LoVo (cell line): ENCODE measurements around the gene SPACA4.
"Not testable (repeated sequence)": the region's sequence is repeated elsewhere in the genome, so short reads cannot be mapped to it uniquely, and the experiment has no call there.

Source experiments
- DNase-seq: peaks from one replicate; pipeline ENCODE4 v3.0.0-alpha.2; 2016; ENCODE audit warnings: low spot score

The SPACA4 gene

GRCh38 chr19:48606463-48607358 is at the start of gene SPACA4:
TSS of gene SPACA4 (plus strand) at chr19:48606742. CDS start at chr19:48606979, 237 bp downstream.
- DNase-seq: no peak

GRCh38 chr19:48556825-48557224 is 49.7 kb upstream of the SPACA4 start:
- no peak for DNase-seq

GRCh38 chr19:48558018-48558684 is 48.4 kb upstream of the SPACA4 start:
- peak; percentile 97 for DNase-seq

GRCh38 chr19:48560095-48560530 is 46.4 kb upstream of the SPACA4 start:
- DNase-seq: no peak

GRCh38 chr19:48561412-48561811 is 45.1 kb upstream of the SPACA4 start:
- DNase-seq: no peak

- DNase-seq: peak; percentile 62
These were observed 41.5 kb upstream of the SPACA4 start for GRCh38 chr19:48565090-48565489.

- DNase-seq: peak; percentile 81
These were observed 38.1 kb upstream of the SPACA4 start for GRCh38 chr19:48568345-48568886.

GRCh38 chr19:48569814-48570213 is 36.7 kb upstream of the SPACA4 start:
- DNase-seq: no peak

GRCh38 chr19:48571378-48572162 is 35.0 kb upstream of the SPACA4 start:
- DNase-seq: no peak

GRCh38 chr19:48573163-48573505 is 33.4 kb upstream of the SPACA4 start:
- DNase-seq: no peak

- no peak for DNase-seq
These were observed 30.5 kb upstream of the SPACA4 start for GRCh38 chr19:48575931-48576622.

- DNase-seq: not testable (repeated sequence)
These were observed 28.6 kb upstream of the SPACA4 start for GRCh38 chr19:48577908-48578307.

- no peak for DNase-seq
These were observed 27.7 kb upstream of the SPACA4 start for GRCh38 chr19:48578891-48579290.

GRCh38 chr19:48582168-48582567 is 24.4 kb upstream of the SPACA4 start:
- no peak for DNase-seq

GRCh38 chr19:48587387-48587786 is 19.2 kb upstream of the SPACA4 start:
- no peak for DNase-seq

- DNase-seq: peak; percentile 92
These were observed 17.7 kb upstream of the SPACA4 start for GRCh38 chr19:48588670-48589401.

GRCh38 chr19:48591021-48591420 is 15.5 kb upstream of the SPACA4 start:
- DNase-seq: no peak

- DNase-seq: no peak
These were observed 11.4 kb upstream of the SPACA4 start for GRCh38 chr19:48595171-48595570.

GRCh38 chr19:48595833-48596232 is 10.7 kb upstream of the SPACA4 start:
- no peak for DNase-seq

- no peak for DNase-seq
These were observed 10.3 kb upstream of the SPACA4 start for GRCh38 chr19:48596237-48596636.
